Inferior parietal cortex (tissue), 1 donor: ENCODE measurements around the gene OCA2.
"Not testable (repeated sequence)": the region's sequence is repeated elsewhere in the genome, so short reads cannot be mapped to it uniquely, and the experiment has no call there.

ENCODE experiments used
- DNase-seq: peaks from one replicate; pipeline ENCODE4 v3.0.0-alpha.2; 2016; ENCODE audit errors: extremely low spot score

OCA2 gene

GRCh38 chr15:27871078-27871901 is 227.8 kb downstream of the OCA2 start:
- no peak for DNase-seq

DNA sequence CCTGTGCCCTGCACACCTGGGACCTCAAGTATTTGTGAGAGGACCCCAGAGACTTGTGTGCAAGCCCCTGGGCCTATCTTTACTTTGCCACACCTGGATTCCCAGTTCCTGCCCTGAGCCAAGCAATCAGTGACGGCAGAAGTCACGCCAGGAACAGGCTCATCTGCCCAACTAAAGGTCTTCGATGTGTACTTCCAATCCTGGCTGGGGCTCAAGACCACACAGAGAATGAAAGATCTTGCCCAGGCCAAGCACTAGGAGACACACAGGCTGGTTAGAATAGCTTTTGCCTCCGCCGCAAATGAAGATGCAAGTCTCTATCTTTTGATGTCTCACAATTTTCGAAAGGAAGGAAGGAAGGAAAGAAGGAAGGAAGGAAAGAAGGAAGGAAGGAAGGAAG is 228.8 kb downstream of the OCA2 start:
- no peak for DNase-seq

DNA sequence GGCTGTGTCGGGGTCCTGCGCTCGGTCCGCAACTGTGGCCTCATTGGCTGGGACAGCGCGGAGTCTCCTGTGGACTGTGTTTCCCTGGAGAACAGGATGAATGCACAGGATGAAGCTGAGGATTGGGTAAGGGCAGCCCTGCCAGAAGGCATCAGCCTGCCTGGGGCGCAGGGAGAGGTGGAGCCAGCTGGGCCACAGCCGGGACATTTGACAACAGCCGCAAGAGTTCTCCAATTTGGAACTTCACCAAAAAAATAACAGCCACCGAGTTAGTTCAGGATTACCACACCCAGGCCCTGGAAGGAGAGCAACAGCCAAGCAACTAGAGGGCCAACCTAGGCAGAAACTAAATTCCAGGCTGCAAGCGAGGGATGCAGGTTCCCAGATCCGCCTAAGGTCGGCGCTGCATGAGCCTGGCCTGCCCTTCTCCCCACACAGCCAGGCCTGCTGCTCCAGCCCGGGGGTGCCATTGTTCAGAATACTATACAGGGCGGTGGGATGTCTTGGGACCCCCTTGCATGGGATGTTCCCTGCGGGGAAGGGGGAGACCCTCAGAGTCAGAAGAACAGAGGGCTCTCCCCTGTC is 229.3 kb downstream of the OCA2 start:
- DNase-seq, result no peak

DNA sequence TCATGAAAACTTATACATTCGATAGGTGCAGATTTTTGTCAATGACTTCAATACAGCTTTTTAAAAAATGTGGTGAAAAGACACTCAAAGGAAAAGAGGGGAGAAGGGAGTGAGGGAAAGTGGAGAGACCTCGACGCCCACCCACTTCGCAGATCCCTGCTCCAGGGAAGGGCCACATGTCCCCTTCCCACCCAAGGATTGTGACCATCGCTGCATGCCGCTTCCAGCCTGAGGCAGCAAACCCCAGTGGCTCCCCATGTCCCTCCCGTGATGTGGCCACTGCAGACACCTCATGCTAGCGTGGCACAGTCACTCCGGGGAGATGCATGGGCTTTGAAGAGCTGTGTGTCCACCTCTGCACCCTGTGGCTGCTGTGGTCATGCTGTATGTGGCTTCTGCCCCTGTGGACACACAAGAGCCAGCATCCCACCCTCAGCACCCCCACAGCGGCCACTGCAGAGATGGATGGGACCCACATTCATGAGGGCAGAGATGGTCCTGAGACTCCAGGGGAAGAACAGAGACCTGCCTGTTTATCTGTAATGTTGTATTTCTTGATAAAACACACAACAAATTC is 230.2 kb downstream of the OCA2 start:
- no peak for DNase-seq

DNA sequence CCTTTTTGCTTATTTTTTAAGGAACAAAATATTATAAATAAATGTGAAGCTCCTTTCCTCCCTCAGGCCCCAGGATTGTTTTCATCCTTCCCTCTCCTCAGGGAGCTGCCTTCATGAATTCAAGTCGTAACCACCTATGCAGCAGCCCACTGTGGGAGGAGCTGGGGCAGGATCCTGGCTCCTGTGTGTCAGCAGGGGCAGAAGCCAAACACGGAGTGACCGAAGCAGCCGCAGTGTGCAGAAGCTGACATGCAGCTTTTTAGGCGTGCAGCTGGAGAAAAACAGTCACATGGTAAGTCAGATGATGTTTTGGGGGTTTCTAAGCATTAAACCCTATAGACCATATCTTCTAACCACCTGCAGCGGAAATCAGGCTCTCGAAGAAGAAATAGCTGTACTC is 231.3 kb downstream of the OCA2 start:
- DNase-seq, result no peak

- no peak for DNase-seq
These were observed 232.5 kb downstream of the OCA2 start for GRCh38 chr15:27866505-27867165.

DNA sequence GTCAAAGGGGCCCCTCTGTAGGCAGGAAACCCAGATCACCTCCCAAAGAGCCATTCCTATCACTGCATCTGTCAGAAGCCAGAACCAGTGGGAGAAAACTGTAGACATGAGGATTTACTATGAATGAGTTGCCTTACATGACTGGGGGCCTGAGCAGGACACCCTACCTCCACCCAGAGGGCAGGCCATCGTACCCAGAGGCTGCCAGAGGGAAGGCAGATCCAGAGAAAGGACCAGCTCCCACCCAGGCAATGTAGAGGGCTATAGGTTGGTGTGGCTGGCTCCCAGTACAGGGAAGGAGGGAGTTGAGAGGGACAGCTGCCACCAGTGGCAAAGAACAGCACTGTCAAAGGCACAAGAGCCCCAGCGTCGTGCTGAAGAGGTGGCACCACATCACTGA is 233.2 kb downstream of the OCA2 start:
- DNase-seq, result no peak

DNA sequence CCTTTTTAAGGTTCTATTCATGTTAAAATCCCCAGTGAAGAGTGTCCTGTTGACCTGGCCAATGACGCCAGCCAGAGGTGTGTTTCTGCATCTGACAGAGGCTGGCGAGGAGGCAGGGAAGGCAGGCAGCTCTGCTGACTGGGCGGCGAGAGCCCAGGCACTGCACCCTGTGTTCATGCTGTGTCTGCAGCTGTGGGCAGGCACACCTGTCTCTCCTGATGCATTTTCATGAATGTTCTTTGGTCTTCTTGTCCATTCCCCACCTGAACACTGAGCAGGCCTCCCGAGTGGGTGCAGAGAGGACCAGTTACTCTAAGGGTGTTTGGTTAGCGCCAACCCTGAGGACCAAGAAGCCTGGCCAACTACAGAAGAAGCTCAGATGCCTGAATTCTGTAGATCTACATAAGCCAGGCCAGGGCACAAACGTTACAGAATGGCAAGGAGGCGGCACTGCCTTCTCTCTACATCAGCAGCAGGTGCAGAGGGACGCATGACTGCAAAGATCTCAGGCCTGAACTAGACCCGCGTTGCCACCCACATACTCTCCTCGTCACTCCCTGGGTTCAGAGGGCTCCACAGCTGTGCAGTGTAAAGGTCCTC is 233.7 kb downstream of the OCA2 start:
- DNase-seq, result no peak

GRCh38 chr15:27864719-27865118 is 234.4 kb downstream of the OCA2 start:
- DNase-seq, result no peak

DNA sequence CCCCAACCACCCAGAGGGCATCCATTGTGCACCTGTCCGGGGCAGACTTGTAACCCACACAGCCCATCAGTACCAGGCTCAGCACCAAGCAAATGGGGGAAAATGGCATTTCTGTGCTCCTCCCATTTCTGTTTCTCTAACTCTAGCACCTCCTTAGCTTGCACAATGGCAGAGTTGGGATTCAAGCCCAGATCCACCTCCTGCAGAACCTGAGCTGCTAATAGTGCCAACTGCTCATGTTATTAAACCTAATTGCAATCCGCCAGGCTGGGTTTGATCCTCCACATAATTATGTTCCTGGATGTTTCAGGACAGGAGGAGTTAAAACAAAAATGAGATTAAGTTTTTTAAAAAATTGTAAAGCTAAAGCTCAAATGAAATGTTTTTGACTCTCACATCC is 235.0 kb downstream of the OCA2 start:
- DNase-seq, result no peak

DNA sequence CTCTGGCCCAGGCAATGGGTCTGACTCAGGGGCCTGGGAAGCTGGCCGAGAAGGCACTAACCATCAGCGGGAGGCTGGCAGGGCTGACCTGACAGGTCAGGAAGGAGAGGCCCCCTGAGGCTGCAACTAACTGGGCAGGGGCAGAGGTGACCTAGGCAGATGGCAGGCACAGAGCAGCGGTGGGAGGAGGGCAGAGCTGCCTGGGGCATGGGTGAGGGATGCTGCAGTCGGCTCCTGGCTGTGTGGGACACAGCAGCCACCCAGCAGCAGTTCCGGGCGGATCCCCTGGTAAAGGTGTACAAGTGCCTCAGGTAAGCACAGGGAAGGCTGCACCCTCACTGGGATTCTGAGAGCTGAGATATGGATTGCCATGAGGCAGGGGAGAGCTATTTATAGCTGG is 236.1 kb downstream of the OCA2 start:
- DNase-seq, result no peak

- no peak for DNase-seq
These were observed 237.9 kb downstream of the OCA2 start for GRCh38 chr15:27861171-27861570.

GRCh38 chr15:27855137-27855536 is 244.0 kb downstream of the OCA2 start:
- DNase-seq, result no peak

DNA sequence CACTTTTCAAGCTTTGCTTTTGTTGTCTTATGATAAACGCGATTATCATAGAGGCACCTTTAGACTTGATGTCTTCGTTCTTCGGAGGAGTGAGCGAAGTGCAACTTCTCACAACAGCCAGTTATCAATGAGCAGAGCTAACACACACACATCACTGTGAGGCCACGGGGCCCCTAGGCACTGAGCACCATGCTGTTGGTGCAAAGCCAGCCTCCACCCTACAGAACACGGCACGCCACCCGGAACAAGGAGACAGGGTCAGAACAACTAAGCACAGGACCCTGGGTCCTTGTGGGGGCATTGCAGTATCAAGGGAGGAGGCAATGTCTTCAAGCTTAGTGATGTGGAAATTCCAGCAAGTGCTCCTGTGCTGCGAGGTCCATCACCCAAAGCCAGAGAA is 244.5 kb downstream of the OCA2 start:
- no peak for DNase-seq

DNA sequence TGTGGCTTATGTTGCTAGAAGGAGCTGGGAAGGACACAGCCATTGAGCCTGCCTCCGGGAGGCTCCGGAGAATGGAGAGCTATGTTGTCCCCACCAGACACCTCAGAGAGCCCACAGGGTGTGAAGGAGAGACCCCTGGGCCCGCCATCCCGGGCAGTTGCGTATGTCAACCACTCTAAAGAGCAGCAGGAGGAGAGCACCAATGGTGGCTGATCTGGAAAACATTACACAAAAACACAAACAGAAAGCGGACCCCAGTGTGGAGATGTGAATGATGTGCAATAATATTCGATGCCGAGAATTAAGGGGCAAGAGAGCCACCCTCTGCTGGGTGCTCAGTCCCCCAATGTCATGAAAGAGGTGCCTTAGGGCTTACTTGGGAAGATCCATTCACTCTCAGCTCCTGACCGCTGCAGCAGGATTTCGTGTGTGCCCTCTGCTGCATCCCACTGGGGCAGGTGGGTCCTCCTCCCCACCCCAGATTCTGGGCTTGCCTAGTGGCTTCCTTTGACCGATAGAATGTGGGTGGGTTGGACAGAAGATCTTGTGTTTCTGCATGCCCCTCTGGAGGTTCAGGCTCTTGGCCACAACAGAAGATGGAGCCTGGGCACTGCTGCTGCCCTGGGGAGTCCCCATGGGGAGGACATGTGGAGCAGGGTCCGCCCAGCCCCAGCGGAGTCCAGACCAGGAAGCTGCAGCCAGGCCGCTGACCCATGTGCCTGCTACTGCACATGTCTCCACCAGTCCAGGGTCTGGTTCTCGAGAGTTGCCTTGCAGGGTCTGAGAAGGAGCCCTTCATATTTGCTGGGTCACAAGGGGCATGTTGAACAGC is 245.3 kb downstream of the OCA2 start:
- DNase-seq, result no peak

DNA sequence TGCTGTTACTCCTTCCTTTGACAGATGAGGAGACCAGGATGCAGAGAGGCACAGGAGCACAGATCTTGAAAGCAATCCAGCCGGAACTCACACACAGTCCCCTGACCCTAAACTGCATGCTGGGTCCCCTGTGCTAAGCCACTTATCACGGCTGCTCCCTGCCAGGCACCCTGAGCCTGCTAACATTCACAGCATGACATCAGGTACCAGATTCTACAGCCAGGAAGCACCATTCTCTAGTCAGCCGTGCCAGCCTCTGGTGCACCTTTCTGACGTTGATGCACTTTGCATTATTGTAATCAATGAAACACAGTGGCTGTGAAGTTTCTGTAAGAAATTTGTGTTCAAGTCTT is 247.3 kb downstream of the OCA2 start:
- DNase-seq, result no peak

- DNase-seq, result no peak
These were observed 247.9 kb downstream of the OCA2 start for GRCh38 chr15:27850981-27851857.

DNA sequence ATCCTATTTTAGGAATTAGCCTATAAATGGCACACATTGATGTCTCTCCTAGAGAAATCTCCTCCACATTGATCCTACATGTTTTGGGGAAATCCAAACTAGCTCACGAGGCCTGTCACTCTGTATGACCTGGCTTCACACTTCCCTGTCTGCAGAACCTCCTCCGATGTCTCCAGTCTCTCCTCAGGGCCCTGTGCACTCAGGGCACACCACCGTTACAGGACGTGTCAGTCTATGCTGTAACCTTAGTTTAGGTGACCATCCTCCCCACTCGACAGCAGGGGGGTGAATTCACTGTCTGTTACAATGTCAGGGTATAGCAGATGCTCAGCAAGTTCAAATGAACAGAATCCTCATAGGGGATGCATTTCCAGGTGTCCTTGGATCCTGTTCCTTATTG is 249.1 kb downstream of the OCA2 start:
- DNase-seq, result no peak

- DNase-seq, result not testable (repeated sequence)
These were observed 250.2 kb downstream of the OCA2 start for GRCh38 chr15:27848936-27849335.
